Neural crest cell (in vitro differentiated cells): ENCODE data around the gene GSTM3. TPM values are rescaled to one million over a fixed set of nuclear protein-coding genes. Genes with fewer than 3 reads are reported as not detected.

Experiments
- DNase-seq: peaks from one replicate; pipeline ENCODE4 v3.0.0; 2021; ENCODE audit warnings: low read depth, mixed read lengths, low spot score
- H3K27ac Mint-ChIP-seq: one replicate; pipeline ENCODE4 v1.8.0; 2021; ENCODE audit warnings: mild to moderate bottlenecking, mixed read lengths; ENCODE audit not compliant: unreplicated experiment
- H3K27me3 Mint-ChIP-seq: 2 replicates; pipeline ENCODE4 v1.8.0; 2021; ENCODE audit warnings: low read depth, mild to moderate bottlenecking, mixed read lengths
- H3K36me3 Mint-ChIP-seq: 2 replicates; pipeline ENCODE4 v1.8.0; 2021; ENCODE audit warnings: low read depth, mild to moderate bottlenecking, mixed read lengths
- H3K4me1 Mint-ChIP-seq: 2 replicates; pipeline ENCODE4 v1.8.0; 2021; ENCODE audit warnings: mixed read lengths
- H3K4me3 Mint-ChIP-seq: one replicate; pipeline ENCODE4 v1.8.0; 2021; ENCODE audit warnings: mild to moderate bottlenecking, mixed read lengths
- H3K9me3 Mint-ChIP-seq: 2 replicates; pipeline ENCODE4 v1.8.0; 2021; ENCODE audit warnings: mixed read lengths
- CTCF ChIP-seq: fragments of 200-600 bp; sonication (generic); conservative IDR thresholded peaks from 2 replicates; pipeline ENCODE4 v1.5.0; 2021; ENCODE audit warnings: antibody characterized with exemption, mild to moderate bottlenecking
- total RNA-seq: library from RNA; stranded (reverse); gene quantifications from 2 replicates; pipeline ENCODE4 v1.2.1, GENCODE V29; 2021

GSTM3 gene
- total RNA-seq, 1 donor from 2014 or later = 56.5 TPM

GRCh38 chr1:109777980-109778625 is 37.3 kb upstream of the GSTM3 start:
- Mint-ChIP-seq H3K9me3 (peaks cover 4% of the 10 kb centered on the region), H3K27ac (no peak overlapping the region), H3K36me3 (no peaks in the 10 kb centered on the region), H3K4me1 (peaks cover 16% of the 10 kb centered on the region), H3K27me3 (peaks cover 3% of the 10 kb centered on the region), H3K4me3 (no peak overlapping the region)
- DNase-seq = no peak
- no peak for TF ChIP-seq CTCF

GRCh38 chr1:109777436-109777835 is 36.6 kb upstream of the GSTM3 start:
- TF ChIP-seq CTCF = no peak
- Mint-ChIP-seq H3K27ac (peak overlapping the region; percentile 86), H3K4me3 (no peak overlapping the region), H3K4me1 (peaks cover 16% of the 10 kb centered on the region), H3K27me3 (peaks cover 3% of the 10 kb centered on the region), H3K9me3 (peaks cover 4% of the 10 kb centered on the region), H3K36me3 (no peaks in the 10 kb centered on the region)
- DNase-seq = no peak

- Mint-ChIP-seq H3K36me3 (no peaks in the 10 kb centered on the region), H3K4me1 (peaks cover 16% of the 10 kb centered on the region), H3K4me3 (no peak overlapping the region), H3K27ac (no peak overlapping the region), H3K27me3 (peaks cover 3% of the 10 kb centered on the region), H3K9me3 (peaks cover 4% of the 10 kb centered on the region)
- peak; percentile 98 for TF ChIP-seq CTCF
- DNase-seq = peak; percentile 82
Observed at GRCh38 chr1:109776911-109777310, 36.1 kb upstream of the GSTM3 start.

GRCh38 chr1:109776206-109776835 is 35.5 kb upstream of the GSTM3 start:
- TF ChIP-seq CTCF = no peak
- Mint-ChIP-seq H3K36me3 (no peaks in the 10 kb centered on the region), H3K27ac (no peak overlapping the region), H3K9me3 (peaks cover 4% of the 10 kb centered on the region), H3K4me1 (peaks cover 18% of the 10 kb centered on the region), H3K27me3 (peaks cover 3% of the 10 kb centered on the region), H3K4me3 (no peak overlapping the region)
- no peak for DNase-seq

- Mint-ChIP-seq H3K36me3 (no peaks in the 10 kb centered on the region), H3K4me1 (peaks cover 23% of the 10 kb centered on the region), H3K4me3 (no peak overlapping the region), H3K9me3 (peaks cover under 1% of the 10 kb centered on the region), H3K27me3 (peaks cover 3% of the 10 kb centered on the region), H3K27ac (no peak overlapping the region)
- no peak for DNase-seq
- no peak for TF ChIP-seq CTCF
Observed at GRCh38 chr1:109775398-109775797, 34.6 kb upstream of the GSTM3 start.
